SU-DHL-6 (cell line): ENCODE measurements around the gene PIGC.

Experiments used
- CTCF ChIP-seq: fragments of 200-600 bp; sonication (generic); IDR thresholded peaks from one replicate; pipeline ENCODE4 v1.5.1; 2017; ENCODE audit warnings: antibody characterized with exemption, mild to moderate bottlenecking, low read length, moderate library complexity; ENCODE audit not compliant: insufficient read depth, poor library complexity, severe bottlenecking
- EZH2phosphoT487 ChIP-seq: fragments of 200-600 bp; sonication (generic), shearing (Covaris generic); conservative IDR thresholded peaks from 2 replicates; pipeline ENCODE4 v1.6.1; 2018; ENCODE audit warnings: mild to moderate bottlenecking, antibody characterized with exemption, low read length, moderate library complexity, mixed read lengths

GRCh38 chr1:172442843-172443565 is 865 bp downstream of the PIGC start:
- no peak for TF ChIP-seq CTCF
- TF ChIP-seq EZH2phosphoT487: no peak
